ENCODE data around the gene AHI1.

The AHI1 gene

DNA sequence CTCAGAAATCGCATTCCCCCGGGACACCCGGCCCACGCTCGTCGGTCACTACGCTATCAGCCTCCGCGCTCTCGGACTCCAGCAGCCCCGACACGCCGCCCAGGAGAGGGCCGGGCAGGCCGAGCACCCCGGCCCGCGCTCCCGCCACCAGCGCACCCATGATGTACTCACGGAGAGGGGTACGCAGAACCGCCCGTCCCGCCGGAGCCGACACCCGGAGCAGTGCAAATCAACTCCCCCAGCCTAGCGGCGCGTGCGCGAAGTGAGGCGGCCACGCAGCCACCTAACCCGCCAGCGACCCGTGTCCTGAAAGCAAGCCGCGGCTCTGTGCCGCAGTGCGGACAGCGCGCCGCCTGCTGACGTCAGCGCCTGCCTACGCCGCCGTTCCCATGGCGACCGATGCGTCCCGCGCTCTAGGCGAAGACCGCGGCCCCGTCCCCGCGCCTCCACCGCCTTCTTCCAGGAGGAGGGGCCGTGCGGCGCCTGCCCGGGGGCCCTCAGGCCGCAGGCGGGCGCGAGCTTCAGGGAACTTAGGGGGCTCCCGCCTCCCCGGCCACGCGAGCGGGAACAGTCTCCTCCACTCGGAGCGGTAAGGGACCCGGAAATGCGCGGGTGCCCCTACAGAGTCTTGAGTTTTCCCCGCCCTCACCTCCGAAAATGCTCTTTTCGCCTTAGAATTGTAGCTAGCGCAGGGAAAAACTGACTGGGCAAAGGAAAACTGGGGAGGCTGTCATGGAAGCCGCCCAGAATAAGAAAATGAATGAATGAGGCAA, at the start of gene AHI1:
Gene AHI1 (minus strand): TSS at position 329 of the 773 bp plus-strand sequence. CDS start 5,503 bp downstream, outside the sequence.
- peak; percentile 96 for DNase-seq (ENCODE audit: low spot score)

DNA sequence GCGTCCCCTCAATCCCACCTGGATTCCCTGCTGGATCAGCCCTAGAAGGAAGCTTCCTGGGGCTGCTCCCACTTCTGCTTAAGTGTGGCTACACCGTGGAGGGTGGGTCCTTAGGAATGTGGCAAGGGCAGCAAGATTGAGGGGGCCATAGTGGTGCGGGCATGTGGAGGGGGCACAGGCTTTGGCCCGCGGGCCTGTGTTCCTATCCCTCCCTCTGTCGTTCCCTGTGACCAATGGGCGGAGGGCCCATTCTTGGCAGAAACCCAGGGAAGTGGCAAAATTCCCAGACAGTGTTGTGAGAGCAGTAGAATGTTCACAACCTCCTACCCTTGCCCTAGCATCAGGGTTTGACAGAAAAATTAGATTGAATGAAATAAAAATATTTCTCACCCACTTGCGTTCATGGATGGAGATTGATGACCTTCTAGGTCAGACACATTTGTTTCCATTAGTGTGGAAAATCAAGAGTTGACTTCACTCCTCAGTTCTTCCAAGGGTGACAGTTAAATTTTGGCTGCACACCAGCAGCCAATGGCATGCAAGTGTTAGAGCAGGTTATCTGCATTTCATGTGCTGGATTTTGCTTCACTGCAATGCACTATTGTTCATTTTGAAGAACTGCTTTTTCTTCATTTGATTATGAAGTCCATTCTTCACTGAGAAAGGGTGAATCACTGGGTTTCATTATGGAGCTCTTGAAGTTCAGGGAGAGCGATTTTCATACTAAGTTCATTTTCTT, 49.3 kb upstream of the AHI1 start:
- DNase-seq (ENCODE audit: low spot score): no peak

DNA sequence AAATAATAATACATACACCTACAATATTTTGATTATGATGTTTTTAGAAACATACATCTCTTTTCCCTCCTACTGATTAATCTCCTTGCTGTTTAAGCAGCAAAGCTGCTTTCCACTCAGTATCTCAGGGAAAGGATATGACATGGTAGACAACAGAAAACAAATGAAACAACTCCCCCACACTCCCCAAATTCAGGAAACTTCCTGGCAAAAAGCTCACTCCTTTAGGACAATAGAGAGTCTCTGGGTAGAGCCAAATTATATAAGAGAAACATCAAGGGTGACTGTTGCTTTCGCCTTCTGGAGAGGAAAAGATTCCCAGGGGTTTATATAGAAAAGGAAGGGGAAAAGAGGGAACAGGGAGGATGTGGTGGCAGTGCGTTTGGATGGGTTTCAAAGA, 48.7 kb upstream of the AHI1 start:
- DNase-seq (ENCODE audit: low spot score): no peak

DNA sequence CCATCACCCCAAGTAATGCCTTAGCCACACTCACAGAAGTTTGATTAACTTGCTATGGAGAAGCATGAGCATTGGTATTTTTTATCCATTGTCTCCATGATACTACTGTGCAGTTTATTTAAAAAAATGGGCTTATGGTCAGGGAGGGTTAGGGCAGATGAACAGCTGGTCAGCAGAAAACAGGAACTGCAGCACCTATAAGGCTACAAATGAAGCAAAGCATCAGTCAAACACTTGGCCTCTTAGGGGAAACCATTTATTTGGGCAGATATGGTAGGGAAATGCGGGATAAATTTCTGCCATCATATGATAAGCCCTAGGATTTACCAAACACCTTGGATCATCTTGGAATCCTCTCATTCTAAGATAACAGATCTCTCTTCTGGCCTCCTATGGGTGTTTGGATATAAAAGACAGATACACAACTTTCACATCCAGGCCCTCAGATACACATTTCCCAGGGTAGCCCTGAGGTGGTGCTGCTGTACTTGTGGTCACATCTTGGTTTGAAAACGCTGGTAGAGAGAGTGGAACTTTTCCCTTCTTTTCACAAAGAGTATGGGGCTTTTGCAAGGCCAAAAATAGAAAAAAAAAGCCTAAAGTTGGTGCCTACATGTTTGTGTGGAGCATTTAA, 42.8 kb upstream of the AHI1 start:
- DNase-seq (ENCODE audit: low spot score): no peak

DNA sequence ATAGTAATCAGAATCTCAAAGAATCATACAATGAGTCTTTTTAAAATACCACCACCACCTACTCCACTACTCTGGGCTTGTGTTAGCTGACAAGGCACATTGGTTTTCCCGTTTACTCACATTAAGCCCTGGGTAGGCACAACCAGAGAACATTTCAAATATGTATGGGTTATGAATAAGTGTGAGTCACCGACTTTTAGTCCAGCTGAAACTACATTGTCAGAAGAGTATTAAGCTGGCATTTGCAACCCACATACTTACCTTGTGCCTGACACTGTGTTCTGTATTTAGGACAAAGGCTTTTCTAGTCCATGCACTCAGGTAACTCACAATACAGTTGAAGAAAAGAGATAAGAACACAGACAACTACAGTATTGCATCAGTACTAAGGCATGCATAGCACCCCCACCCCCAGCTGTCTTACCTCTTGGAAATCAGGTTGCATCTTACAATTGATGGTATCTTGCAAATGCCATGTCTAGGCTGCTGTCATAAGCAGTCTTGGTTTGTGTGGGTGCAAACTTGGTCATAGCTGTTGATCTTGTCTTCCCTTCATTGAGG, 40.3 kb upstream of the AHI1 start:
- no peak for DNase-seq (ENCODE audit: low spot score)

DNA sequence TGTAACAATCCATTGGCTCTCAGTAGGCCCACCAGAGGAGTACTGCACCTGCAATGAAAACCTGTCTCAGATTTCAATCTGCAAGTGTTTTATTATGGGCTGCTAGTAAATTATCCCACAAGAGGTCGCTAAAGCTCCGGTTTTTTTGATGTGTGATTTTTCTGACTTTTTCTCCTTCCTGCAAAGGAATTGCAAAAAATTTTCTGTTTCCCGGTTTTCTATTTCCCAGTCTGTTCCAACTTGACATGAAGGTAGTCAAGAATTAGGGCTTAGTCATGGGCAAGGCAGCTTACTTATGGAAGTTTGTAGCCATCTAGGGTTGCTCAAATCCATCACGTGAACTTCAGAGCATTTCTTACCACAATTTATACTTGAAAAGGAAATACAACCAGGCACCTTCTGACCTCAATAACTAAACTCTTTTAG, 38.5 kb upstream of the AHI1 start:
- DNase-seq (ENCODE audit: low spot score): no peak

DNA sequence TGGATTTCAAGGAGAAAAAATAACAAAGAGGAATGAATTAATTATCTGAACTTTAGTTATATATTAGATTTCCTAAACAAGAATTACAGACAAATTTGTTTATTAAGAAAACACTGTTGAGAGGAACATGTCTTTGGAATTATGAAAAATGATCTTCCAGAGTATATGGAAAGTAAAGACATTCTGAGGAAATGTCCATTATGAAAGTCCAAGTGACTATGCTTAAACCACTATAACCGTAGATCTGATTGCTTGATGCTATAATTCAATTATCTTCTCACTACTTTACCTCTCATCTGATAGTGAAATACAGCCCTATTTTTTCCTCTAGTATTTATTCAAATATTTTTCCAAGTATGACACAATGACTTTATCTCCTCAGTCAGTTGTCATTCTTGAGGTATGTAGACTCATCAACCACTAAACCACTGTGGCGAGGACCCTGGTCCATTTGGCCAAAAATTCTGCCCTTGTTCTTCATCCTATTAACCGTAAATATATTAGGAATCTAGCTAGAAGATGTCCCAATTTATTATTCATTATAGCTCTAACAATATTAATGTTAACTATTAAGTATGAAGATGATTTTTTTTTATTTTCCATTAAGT, 37.3 kb upstream of the AHI1 start:
- DNase-seq (ENCODE audit: low spot score): no peak

DNA sequence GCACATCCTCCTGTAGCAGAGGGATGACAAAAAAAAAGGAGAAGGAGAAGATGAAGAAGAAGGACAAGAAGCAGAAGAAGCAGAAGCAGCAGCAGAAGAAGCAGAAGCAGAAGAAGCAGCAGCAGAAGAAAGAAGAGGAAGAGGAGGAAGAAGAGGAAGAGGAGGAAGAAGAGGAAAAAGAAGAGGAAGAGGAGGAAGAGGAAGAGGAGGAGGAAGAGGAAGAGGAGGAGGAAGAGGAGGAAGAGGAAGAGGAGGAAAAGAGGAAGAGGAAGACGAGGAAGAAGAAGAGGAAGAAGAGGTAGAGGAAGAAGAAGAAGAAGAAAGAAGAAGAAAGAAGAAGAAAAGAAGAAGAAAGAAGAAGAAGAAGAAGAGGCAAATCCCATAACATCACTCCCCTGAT, 35.0 kb upstream of the AHI1 start:
- no peak for DNase-seq (ENCODE audit: low spot score)

DNA sequence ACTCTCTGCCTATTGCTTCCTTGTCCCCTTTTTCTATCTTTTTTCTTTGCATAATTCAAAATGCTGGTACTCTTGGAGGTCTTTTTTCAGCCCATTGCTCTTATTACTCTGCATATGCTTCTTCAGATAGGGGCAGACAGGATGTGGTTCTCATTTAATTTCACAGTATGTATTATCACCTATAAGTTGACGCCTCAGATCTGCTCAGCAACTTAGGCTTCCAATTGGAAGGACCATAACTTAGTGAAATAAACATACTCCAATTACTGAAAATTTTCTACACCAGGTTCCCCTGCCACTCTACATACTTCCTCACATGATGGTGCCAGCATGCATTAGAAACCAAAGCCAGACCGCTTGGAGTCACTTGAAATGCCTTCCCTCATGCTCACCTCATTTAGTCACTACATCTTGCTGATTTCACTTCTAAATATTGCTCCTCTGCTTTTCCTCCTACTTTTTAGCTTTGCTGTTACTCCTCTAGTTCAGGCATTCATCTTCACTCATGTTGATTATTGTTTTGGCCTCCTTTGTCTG, 34.5 kb upstream of the AHI1 start:
- no peak for DNase-seq (ENCODE audit: low spot score)

DNA sequence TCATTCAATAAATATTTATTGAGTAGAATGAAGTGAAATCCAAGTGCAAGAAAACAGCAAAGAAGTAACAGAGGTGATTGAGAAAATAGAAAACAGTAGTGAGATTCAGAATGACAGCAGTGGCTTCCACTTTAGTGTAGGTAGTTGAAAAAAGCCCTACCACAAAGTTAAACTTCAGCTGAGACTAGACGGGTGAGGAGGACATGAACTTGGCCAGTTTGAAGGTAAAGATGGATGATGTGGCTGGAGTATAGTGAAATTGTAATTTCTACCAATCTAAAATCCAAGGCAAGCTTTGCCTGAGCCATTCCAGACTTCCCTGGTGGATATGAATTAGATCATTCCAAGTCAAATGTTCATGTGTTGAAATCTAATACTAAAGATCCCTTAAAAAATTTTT, 32.6 kb upstream of the AHI1 start:
- DNase-seq (ENCODE audit: low spot score): no peak

DNA sequence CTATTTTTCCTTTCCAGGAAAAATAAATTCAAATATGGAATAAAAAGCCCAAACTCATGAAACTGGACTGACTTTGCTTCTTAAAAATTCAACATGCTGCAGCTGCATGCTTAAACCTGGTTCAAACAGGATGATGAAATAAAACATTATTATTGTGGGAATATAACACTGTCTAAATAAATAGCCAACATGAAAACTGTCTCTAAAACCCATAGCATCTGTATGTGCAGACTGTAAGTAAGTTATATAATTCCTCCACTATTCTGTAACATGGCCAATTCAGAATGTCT, 30.4 kb upstream of the AHI1 start:
- DNase-seq (ENCODE audit: low spot score): no peak

DNA sequence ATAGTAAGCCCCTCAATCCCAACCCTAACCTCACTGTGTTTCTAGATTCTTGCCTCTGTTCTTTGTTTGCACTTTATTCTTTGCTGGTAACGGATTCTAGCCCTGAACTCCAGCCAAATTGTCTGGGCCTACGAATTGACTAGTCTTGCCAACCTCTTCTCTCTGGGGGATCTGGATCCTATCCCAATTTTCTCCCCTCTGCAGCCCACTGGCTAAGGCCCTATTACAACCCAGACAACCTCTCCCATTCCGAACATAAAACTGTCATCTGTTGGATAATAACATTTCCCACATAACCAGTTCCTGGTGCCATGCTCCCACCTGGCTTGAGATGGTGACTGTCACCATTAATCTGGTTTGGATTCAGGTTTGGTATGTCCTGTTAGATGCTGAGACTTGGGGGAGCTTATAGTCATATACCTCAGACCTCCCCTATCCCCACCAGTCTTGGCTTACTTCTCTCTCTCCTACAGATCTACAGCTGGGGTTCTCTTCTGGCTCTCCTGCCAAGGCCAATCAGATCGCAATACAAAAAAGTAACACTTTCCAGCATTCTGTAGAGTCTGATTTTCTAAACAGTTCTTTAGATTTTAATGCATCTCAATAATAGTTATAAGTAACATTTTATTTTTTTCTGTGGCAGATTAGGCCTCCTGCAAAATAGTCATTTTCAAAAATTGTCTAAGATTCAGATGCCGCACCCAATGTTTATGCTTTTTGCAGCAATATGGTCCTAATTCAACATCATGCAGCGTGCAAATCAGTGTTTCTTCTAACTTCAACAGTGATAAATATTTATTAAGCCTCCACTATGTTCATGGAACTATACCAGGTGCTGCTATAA, 29.8 kb upstream of the AHI1 start:
- peak; percentile 66 for DNase-seq (ENCODE audit: low spot score)

DNA sequence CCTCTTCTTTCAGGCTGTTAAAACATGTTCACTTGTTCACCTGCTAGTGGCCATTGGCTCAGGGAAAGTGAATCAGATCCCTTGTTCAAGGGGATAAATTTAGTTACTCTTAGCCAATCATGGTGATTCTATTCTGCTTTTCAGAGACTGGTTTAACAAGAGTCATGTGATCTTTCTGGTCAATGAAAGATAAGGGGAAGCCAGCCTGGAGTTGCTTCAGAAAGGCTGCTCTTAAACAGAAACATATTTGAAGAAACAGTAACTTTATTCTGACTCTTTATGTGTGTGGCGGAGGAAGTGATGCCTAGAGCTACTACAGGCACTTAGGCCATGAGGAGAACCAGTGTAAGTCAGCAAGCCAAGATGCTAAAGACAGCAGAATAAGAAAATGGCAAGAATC, 28.1 kb upstream of the AHI1 start:
- no peak for DNase-seq (ENCODE audit: low spot score)

DNA sequence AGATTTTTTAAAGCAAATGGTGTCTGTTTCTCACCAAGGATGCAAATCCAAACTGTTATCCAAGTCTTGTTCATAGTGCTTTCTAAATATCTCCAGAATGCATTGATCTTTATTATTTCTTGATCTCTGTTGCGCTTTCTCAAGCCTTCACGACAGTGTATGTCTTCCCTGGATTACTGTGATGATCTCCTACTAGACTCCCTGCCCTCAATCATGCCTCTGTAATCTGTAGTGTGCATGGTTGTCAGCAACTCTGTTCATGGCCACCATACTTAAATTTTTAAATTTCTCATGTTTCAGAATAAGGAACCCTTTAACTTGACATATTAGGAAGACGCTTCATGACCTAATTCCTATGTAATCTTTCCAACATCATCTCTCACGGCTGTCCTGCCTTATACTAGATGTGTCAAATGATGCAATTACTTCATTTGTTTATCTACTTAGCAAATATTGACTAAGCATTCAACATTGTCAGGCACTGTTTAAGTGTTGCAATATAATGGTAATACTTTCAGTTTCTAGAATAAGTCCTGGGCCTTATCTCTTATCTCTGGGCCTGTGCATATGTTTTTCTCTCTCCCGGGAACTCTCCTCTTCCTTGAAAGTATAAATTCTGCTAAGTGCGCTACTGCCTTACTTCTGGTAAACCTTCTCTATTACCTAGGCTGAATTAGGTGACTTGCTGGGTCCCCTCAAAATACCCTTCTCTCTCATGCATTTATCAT, 25.6 kb upstream of the AHI1 start:
- no peak for DNase-seq (ENCODE audit: low spot score)

DNA sequence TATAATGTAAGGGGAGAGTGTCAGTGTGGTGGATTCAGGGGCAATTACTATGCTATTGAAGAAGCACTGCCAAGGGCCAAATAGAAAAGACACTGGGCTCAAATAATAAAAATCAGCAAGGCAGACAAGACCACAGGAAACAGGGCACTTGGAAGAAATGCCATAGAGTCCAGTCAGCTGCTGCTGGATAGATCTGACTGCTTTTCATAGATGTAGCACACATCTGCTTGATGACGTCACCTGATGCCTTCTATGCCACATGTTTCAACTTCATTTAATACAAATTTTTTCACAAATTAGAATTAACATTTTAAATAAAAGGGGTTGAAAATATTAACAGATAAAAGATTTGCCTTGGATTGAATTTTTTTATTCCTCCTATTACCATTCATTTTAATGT, 23.9 kb upstream of the AHI1 start:
- no peak for DNase-seq (ENCODE audit: low spot score)

DNA sequence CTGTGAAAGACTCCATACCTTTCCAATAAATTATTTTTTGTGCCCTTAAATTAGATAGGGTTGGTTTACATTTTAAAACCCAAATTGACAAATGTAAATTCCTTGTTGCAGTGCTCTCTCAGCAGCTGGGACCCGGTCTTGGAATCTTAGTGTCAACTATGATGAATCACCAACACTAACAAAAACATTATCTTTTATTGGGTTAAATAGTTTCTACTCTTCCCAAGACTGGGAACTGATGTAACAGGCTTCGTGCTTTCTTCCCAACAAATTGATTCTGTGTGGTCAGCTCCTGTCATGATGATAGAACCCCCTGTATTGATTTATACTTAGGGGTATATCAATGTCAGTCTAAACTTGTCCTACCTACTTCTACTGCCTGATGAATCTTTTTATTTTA, 23.2 kb upstream of the AHI1 start:
- no peak for DNase-seq (ENCODE audit: low spot score)

DNA sequence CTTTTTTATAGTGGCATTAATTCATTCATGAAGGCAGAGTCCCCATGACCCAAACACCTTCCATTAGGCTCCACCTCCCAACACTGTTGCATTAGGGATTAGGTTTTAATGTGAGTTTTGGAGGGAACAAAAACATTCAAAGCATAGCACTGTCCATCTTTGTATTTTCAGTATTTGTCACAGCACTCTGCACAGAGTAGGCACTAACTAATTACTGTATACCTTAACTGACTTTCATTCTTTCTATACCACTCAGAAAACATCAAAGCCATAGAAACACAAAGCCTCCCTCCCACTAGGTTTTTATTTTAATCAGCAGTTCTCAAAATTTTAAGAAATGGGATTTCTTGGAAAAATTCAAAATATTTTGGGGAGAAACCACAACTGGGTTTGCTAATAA, 21.8 kb upstream of the AHI1 start:
- DNase-seq (ENCODE audit: low spot score): no peak

DNA sequence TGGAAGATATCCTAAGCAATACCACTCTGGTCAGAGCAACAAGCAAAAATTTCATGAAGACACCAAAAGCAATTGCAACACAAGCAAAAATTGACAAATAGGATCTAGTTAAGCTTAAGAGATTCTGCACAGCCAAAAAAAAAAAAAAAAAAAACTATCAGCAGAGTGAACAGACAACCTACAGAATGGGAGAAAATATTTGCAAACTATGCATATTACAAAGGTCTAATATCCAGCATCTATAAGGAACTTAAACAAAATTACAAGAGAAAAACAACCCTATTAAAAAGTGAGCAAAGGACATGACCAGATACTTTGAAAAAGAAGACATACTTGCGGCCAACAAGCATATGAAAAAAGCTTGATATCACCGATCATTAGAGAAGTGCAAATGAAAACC, 20.0 kb upstream of the AHI1 start:
- DNase-seq (ENCODE audit: low spot score): no peak

DNA sequence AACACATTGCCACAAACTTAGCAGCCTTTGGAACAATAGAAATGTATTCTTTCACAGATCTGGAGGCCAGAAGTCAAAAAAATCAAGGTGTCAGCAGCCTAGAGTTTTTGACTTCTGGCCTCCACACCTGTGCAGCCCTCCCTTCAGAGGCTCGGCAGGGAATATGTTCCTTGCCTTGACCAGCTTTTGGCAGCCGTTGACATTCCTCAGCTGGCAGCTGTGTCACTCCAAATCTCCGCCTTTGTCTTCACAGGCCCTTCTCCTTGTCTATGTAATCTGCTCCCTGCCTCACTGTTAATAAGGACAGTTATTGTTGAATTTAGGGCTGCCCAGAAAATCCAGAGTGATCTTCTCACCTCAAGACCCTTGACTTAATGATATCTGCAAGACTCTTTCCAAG, 17.2 kb upstream of the AHI1 start:
- DNase-seq (ENCODE audit: low spot score): no peak

DNA sequence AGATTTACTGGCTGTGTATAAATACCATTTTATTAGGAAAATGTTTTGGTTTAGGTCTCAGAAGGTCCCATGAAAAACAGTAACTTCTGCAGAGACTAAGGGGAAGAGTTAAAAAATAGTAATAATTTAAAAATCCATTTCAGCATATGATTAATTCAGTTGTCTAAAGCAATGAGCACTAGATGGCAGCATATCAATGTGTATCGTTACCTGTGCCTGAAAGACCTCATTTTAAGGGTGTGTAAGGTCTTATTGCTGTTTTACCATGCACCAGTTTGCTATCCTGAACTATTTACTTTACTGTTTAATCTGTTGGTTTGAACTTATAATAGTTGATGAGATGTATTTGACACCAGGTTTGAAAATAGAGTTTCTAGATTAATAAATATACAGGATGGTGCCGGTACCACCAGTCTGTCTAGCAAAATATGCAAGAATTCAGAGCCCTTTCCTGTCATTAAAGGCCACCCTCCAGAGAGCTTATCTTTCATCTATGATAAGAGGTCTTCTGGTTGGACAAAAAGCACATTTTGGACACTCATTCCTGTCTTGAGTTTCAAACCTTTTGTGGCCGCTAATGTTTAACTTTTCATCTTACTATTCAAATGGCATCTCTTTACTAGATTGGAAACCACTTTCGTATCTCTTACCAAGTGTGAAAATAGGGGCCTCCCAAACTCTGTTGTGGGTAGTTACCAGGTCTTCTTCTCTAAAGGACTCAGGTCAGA, 8.9 kb upstream of the AHI1 start:
- no peak for DNase-seq (ENCODE audit: low spot score)

All from left forelimb (tissue), 1 donor.